Measurements from ENCODE around the gene WDR82. TPM values are rescaled to one million over a fixed set of nuclear protein-coding genes. Genes with fewer than 3 reads are reported as not detected.
"Not testable (repeated sequence)": the region's sequence is repeated elsewhere in the genome, so short reads cannot be mapped to it uniquely, and the experiment has no call there.

WDR82 gene
- total RNA-seq, 2 experiments from 2014 or later = 110 to 111 TPM

DNA sequence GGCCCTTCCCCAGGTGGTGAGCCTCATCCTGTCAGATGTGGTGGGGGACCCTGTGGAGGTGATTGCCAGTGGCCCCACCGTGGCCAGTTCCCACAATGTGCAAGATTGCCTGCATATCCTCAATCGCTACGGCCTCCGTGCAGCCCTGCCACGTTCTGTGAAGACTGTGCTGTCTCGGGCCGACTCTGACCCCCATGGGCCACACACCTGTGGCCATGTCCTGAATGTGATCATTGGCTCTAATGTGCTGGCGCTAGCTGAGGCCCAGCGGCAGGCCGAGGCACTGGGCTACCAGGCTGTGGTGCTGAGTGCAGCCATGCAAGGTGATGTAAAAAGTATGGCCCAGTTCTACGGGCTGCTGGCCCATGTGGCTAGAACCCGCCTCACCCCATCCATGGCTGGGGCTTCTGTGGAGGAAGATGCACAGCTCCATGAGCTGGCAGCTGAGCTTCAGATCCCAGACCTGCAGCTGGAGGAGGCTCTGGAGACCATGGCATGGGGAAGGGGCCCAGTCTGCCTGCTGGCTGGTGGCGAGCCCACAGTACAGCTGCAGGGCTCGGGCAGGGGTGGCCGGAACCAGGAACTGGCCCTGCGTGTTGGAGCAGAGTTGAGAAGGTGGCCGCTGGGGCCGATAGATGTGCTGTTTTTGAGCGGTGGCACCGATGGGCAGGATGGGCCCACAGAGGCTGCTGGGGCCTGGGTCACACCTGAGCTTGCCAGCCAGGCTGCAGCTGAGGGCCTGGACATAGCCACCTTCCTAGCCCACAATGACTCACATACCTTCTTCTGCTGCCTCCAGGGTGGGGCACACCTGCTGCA, 14.0 kb upstream of the WDR82 start:
- intact Hi-C loops (cut with micrococcal nuclease) = no loop called here
- no peak for DNase-seq
- H3K9me3 Mint-ChIP-seq = no peaks in the 10 kb centered on the region
- no peaks in the 10 kb centered on the region for H3K27me3 Mint-ChIP-seq
- no peak overlapping the region for H3K27ac Mint-ChIP-seq
- ChIA-PET POLR2A (no interaction called here), CTCF (interaction anchor here (1.1 to 8.2 kb wide), 3 partner anchors 44 to 61 kb away, joined by 4 to 86 read pairs (median 4); no protein-coding TSS in a partner anchor)
- no peak overlapping the region for H3K4me3 Mint-ChIP-seq
- peaks cover 7% of the 10 kb centered on the region for H3K36me3 Mint-ChIP-seq
- H3K4me1 Mint-ChIP-seq (ENCODE audit: low read depth) = peaks cover 12% of the 10 kb centered on the region

DNA sequence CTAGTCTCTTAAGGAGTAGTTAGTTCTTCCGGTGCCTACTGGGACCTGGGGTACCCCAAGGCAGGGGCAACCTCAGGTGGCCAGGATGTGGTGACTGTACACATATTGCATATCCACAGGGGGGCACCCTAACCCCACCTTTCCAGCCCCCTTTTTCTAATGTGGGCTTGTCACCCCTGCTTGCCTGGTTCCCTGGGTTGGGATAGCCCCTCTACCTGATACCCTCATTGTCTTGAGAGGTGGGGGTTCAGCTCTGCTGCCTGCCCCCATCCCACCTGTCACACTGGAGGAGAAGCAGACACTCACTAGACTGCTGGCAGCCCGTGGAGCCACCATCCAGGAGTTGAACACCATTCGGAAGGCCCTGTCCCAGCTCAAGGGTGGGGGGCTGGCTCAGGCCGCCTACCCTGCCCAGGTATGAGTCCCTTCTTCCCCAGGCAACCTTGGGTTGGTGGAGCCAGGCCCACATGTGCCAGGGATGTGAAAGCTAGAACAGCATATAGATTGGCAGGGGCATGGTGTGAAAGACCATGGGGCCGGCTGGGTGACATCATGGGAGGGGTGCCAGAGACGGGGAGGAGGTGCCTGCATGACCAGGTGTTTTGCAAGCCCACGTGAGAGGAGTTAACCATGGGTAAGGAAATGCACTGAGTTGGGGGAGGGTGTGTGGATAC, 13.2 kb upstream of the WDR82 start:
- H3K27me3 Mint-ChIP-seq = no peaks in the 10 kb centered on the region
- intact Hi-C loops (cut with micrococcal nuclease) = loop anchor here (1.0 kb wide), 1 partner anchor 48 kb away; no protein-coding TSS in a partner anchor
- H3K4me3 Mint-ChIP-seq = no peak overlapping the region
- peaks cover 17% of the 10 kb centered on the region for H3K4me1 Mint-ChIP-seq (ENCODE audit: low read depth)
- H3K27ac Mint-ChIP-seq = no peak overlapping the region
- ChIA-PET POLR2A (no interaction called here), CTCF (interaction anchor here (0.6 to 8.2 kb wide), 5 partner anchors 31 to 71 kb away, joined by 3 to 86 read pairs (median 4); no protein-coding TSS in a partner anchor)
- H3K36me3 Mint-ChIP-seq = peaks cover 10% of the 10 kb centered on the region
- DNase-seq = peak; percentile 57
- H3K9me3 Mint-ChIP-seq = no peaks in the 10 kb centered on the region

DNA sequence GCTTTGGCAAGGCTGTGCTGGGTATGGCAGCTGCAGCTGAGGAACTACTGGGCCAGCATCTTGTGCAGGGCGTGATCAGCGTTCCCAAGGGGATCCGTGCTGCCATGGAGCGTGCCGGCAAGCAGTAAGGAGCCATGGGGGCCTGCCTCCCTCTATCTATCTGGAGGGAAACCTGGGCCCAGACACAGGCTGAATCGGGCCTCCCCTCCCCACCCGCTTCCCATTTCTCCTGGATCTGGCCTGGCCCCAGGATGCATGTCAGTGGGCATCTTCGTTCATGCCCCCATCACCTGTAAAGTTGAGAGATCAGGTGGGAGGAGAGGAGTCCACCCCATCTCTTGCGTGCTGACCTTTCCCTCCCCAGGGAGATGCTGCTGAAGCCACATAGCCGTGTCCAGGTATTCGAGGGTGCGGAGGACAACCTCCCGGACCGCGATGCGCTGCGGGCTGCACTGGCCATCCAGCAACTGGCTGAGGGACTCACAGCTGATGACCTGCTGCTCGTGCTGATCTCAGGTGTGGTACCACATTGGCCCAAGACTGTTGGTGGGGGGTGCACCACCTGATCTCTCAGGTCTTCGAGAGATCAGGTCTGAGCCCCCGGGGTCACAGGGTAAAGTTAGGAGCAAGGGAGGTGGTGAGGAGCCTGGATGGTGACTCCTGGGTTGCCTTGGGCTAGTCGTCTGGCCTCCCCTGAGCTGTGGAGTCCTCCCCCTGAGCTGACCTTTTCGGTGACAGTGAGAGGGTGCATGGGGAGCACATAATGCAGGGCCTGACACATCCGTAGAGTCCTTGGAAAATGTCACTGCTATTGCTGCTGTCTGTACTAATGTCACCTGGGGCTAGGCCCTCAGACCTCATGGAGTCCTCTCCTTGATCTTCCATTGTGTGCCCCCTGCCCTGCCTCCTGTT, 12.4 kb upstream of the WDR82 start:
- Mint-ChIP-seq H3K4me3 (no peak overlapping the region), H3K4me1 (ENCODE audit: low read depth) (peaks cover 18% of the 10 kb centered on the region), H3K9me3 (no peaks in the 10 kb centered on the region), H3K27ac (no peak overlapping the region), H3K27me3 (no peaks in the 10 kb centered on the region), H3K36me3 (peaks cover 11% of the 10 kb centered on the region)
- ChIA-PET CTCF (interaction anchor here (0.6 to 8.2 kb wide), 6 partner anchors 19 to 156 kb away, joined by 3 to 86 read pairs (median 3); no protein-coding TSS in a partner anchor), POLR2A (interaction anchor here (1.0 kb wide), 1 partner anchor 48 kb away, joined by 3 read pairs; no protein-coding TSS in a partner anchor)
- DNase-seq = no peak
- intact Hi-C loops (cut with micrococcal nuclease) = loop anchor here (1.0 kb wide), 1 partner anchor 48 kb away; no protein-coding TSS in a partner anchor

DNA sequence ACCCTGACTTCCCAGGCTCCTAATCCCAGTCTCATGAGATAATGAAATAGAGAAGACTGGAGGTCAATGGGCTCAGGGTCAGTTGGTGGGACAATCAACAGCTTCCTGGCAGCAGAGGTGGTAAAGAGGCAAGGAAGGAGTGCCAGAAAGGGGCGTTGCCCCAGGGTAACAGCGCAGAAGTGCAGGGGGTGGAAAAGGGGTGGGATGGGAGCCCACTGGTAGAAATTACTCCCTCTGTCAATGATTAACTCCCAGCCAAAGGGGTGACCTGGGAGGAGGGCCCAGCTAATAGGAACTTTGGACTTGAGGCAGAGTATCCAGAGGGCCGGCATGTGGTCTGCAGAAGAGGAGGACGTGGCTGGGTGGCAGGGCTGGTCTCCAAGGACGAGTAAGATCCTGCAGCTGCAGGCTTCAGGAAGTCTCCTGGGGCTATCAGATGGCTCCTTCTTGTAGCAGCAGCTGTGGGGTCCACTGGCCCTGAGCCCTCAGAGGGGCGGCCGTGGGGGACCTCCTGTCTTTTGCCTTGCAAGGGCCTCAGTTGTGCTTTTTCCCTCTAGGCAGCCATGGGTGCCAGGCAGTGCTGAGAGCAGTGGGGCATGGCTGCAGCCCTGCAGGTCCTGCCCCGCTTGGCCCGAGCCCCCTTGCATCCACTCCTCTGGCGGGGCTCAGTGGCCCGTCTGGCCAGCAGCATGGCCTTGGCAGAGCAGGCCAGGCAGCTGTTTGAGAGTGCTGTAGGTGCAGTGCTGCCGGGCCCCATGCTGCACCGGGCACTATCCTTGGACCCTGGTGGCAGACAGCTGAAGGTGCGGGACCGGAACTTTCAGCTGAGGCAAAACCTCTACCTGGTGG, 11.5 kb upstream of the WDR82 start:
- Mint-ChIP-seq H3K27ac (no peak overlapping the region), H3K4me1 (ENCODE audit: low read depth) (peaks cover 21% of the 10 kb centered on the region), H3K9me3 (no peaks in the 10 kb centered on the region), H3K4me3 (no peak overlapping the region), H3K36me3 (peaks cover 11% of the 10 kb centered on the region), H3K27me3 (no peaks in the 10 kb centered on the region)
- intact Hi-C loops (cut with micrococcal nuclease) = loop anchor here (10.0 kb wide), 1 partner anchor 245 kb away; the partner anchor contains the start of genes NT5DC2 and UQCC5
- ChIA-PET CTCF (interaction anchor here (0.6 to 8.2 kb wide), 7 partner anchors 11 to 157 kb away, joined by 3 to 86 read pairs (median 13); partner anchors contain the start of gene WDR82), POLR2A (interaction anchor here (1.0 to 1.3 kb wide), 2 partner anchors 49 to 50 kb away, joined by 3 read pairs; no protein-coding TSS in a partner anchor)
- no peak for DNase-seq

DNA sequence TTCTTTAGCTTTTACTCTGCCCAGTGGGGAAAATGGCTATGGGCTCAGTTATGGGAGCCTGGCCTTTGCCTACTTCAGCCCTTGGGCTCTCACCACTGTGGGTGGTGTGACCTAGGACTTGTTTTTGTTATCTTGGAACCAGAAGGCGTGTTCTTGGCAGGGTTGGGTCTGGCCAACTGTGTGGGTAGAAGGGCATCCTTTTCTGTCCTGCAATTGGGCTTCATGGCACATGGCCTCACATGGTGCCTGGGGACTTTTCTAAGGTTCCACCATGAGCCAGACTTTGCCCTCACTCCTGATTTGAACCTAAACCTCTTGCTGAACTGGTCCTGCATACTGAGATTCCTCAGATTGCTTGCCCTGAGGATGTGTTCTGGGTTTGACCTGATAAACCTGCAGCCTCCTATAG, 10.9 kb upstream of the WDR82 start:
- Mint-ChIP-seq H3K9me3 (no peaks in the 10 kb centered on the region), H3K36me3 (peaks cover 13% of the 10 kb centered on the region), H3K4me3 (peak overlapping the region; percentile 99), H3K4me1 (ENCODE audit: low read depth) (peaks cover 22% of the 10 kb centered on the region), H3K27me3 (no peaks in the 10 kb centered on the region), H3K27ac (no peak overlapping the region)
- POLR2A ChIA-PET = interaction anchor here (1.0 to 2.9 kb wide), 5 partner anchors 10 to 51 kb away, joined by 3 to 21 read pairs (median 11); partner anchors contain the start of genes TWF2 and WDR82
- no peak for DNase-seq
- CTCF ChIA-PET = interaction anchor here (0.8 to 8.2 kb wide), 8 partner anchors 11 to 159 kb away, joined by 3 to 86 read pairs (median 9); partner anchors contain the start of gene WDR82
- intact Hi-C loops (cut with micrococcal nuclease) = loop anchor here (10.0 kb wide), 1 partner anchor 245 kb away; the partner anchor contains the start of genes NT5DC2 and UQCC5

DNA sequence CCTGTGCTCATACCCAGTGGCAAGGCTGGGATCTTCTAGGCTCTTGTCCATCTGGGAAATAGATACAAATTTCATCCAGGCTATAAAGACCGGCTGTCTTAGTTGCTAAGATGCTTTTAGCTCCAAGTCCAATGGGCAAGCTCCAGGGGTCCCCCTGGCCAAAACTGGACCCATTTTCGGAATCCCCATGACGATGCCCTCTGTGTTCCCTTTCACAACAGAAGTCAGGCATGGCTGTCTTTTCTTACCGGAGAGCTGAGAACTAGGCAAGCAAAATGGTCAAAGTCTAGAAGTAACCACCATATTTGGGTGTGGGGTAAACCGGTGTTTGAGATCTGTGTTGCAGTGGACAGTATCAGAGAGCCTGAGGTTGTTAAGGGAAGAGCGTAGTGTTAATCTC, 10.2 kb upstream of the WDR82 start:
- peak overlapping the region; percentile 100 for H3K27ac Mint-ChIP-seq
- CTCF ChIA-PET = interaction anchor here (0.8 to 8.2 kb wide), 10 partner anchors 10 to 160 kb away, joined by 3 to 86 read pairs (median 5); partner anchors contain the start of gene WDR82
- no peak for DNase-seq
- peaks cover 27% of the 10 kb centered on the region for H3K4me1 Mint-ChIP-seq (ENCODE audit: low read depth)
- POLR2A ChIA-PET = interaction anchor here (1.3 to 2.9 kb wide), 5 partner anchors 9 to 50 kb away, joined by 3 to 21 read pairs (median 11); partner anchors contain the start of genes TWF2 and WDR82
- H3K4me3 Mint-ChIP-seq = peak overlapping the region; percentile 99
- no peaks in the 10 kb centered on the region for H3K27me3 Mint-ChIP-seq
- no peaks in the 10 kb centered on the region for H3K9me3 Mint-ChIP-seq
- intact Hi-C loops (cut with micrococcal nuclease) = loop anchor here (10.0 kb wide), 1 partner anchor 246 kb away; the partner anchor contains the start of genes NT5DC2 and UQCC5
- H3K36me3 Mint-ChIP-seq = peaks cover 13% of the 10 kb centered on the region

DNA sequence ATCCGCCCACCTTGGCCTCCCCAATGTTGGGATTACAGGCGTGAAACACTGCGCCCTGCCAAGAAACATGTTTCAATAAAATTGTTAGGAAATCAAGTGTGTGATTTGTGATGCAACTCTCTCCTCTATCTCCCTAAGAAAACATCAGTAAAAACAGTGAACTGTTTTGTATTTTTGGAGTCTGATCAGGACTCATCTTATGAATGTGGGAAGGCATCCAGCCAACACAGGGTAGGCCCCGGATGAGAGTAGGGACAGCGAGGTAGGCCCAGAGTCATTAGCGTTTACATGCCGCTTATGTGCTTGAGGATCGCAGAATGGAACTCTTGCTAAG, 8.3 kb upstream of the WDR82 start:
- H3K36me3 Mint-ChIP-seq = peaks cover 10% of the 10 kb centered on the region
- H3K9me3 Mint-ChIP-seq = no peaks in the 10 kb centered on the region
- intact Hi-C loops (cut with micrococcal nuclease) = loop anchor here (1.0 to 10.0 kb wide), 2 partner anchors 8 to 248 kb away; partner anchors contain the start of genes NT5DC2, UQCC5 and WDR82
- ChIA-PET POLR2A (interaction anchor here (0.6 to 2.9 kb wide), 7 partner anchors 8 to 231 kb away, joined by 3 to 21 read pairs (median 11); partner anchors contain the start of genes DUSP7, TWF2 and WDR82), CTCF (interaction anchor here (0.7 to 3.3 kb wide), 2 partner anchors 55 to 66 kb away, joined by 3 to 23 read pairs; no protein-coding TSS in a partner anchor)
- DNase-seq = no peak
- no peaks in the 10 kb centered on the region for H3K27me3 Mint-ChIP-seq
- H3K4me3 Mint-ChIP-seq = peak overlapping the region; percentile 99
- peak overlapping the region; percentile 100 for H3K27ac Mint-ChIP-seq
- peaks cover 43% of the 10 kb centered on the region for H3K4me1 Mint-ChIP-seq (ENCODE audit: low read depth)

DNA sequence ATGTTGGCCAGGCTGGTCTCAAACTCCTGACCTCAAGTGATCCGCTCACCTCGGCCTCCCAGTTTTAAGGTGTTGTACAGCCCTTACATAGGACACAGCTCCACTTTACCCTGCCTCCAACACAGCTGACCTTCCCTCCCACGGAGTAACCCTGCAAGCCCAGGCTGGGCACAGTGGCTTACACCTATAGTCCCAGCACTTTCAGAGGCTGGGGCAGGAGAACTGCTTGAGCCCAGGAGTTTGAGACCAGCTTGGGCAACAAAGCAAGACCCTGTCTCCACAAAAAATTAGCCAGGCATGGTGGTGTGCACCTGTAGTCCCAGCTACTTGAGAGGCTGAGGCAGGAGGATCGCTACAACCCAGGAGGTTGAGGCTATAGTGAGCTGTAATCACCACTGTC, 5.6 kb upstream of the WDR82 start:
- not testable (repeated sequence) for DNase-seq, H3K4me3 Mint-ChIP-seq, H3K9me3 Mint-ChIP-seq, H3K27me3 Mint-ChIP-seq
- peaks cover 58% of the 10 kb centered on the region for H3K4me1 Mint-ChIP-seq (ENCODE audit: low read depth)
- intact Hi-C loops (cut with micrococcal nuclease) = loop anchor here (10.0 kb wide), 1 partner anchor 251 kb away; the partner anchor contains the start of genes NT5DC2 and UQCC5
- CTCF ChIA-PET = interaction anchor here (0.7 to 12.1 kb wide), 7 partner anchors 13 to 199 kb away, joined by 3 to 148 read pairs (median 7); partner anchors contain the start of gene TWF2
- H3K27ac Mint-ChIP-seq = peak overlapping the region; percentile 82
- POLR2A ChIA-PET = interaction anchor here (1.0 to 1.9 kb wide), 4 partner anchors 12 to 53 kb away, joined by 4 to 7 read pairs (median 6); partner anchors contain the start of gene TWF2
- H3K36me3 Mint-ChIP-seq = peaks cover 10% of the 10 kb centered on the region

DNA sequence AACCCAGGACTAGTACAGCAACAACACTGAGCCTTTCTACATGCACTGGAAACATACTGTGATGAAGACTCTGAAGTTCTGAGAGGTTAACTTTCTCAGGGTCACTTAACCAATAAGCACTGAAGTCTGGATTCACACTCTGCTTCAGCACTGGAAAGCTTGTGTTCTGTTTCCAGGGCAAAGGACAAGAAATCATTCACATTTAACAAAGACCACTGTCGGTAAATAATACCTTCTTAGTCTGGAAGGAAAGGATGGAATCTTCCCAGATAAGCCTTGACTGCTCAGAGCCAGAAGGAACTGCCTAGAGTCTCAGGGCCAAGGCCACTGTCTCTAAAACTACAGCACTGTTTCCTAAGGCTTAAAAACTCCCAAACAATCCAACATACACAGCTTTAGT, 4.9 kb upstream of the WDR82 start:
- Mint-ChIP-seq H3K9me3 (no peaks in the 10 kb centered on the region), H3K36me3 (peaks cover 17% of the 10 kb centered on the region), H3K4me1 (ENCODE audit: low read depth) (peaks cover 53% of the 10 kb centered on the region), H3K27ac (peak overlapping the region; percentile 82), H3K27me3 (no peaks in the 10 kb centered on the region), H3K4me3 (no peak overlapping the region)
- ChIA-PET CTCF (interaction anchor here (0.8 to 12.1 kb wide), 6 partner anchors 13 to 64 kb away, joined by 3 to 148 read pairs (median 14); partner anchors contain the start of gene TWF2), POLR2A (interaction anchor here (1.0 to 1.9 kb wide), 5 partner anchors 11 to 52 kb away, joined by 4 to 7 read pairs (median 6); partner anchors contain the start of gene TWF2)
- intact Hi-C loops (cut with micrococcal nuclease) = loop anchor here (10.0 kb wide), 1 partner anchor 251 kb away; the partner anchor contains the start of genes NT5DC2 and UQCC5
- DNase-seq = no peak
